Measurements from ENCODE around the gene LAMA2.

DNA sequence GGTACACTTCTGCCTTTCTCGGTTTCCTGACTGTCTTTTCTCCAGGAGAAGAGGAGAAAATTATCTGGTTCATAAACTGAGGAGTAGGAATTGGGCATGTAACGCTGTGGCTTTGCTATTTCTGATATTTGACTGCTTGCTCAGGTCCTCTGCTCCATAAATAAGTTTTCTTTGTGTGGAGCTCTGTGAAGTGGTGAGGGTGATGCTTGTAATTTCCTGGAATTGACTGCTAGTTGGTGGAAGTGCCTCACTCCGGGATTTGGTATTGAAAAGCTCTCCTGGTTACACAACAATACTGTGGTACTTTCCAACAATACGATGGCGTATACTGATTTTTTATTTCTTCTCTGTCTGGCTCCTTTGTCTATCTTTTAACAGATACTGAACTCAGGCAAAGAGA lies 25.1 kb upstream of the LAMA2 start:
- TF ChIP-seq, protein P1, sequence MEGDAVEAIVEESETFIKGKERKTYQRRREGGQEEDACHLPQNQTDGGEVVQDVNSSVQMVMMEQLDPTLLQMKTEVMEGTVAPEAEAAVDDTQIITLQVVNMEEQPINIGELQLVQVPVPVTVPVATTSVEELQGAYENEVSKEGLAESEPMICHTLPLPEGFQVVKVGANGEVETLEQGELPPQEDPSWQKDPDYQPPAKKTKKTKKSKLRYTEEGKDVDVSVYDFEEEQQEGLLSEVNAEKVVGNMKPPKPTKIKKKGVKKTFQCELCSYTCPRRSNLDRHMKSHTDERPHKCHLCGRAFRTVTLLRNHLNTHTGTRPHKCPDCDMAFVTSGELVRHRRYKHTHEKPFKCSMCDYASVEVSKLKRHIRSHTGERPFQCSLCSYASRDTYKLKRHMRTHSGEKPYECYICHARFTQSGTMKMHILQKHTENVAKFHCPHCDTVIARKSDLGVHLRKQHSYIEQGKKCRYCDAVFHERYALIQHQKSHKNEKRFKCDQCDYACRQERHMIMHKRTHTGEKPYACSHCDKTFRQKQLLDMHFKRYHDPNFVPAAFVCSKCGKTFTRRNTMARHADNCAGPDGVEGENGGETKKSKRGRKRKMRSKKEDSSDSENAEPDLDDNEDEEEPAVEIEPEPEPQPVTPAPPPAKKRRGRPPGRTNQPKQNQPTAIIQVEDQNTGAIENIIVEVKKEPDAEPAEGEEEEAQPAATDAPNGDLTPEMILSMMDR (IDR thresholded peaks at IDR 0.05; ENCODE audit: low read length), result no peak
- TF ChIP-seq EZH2 (optimal IDR thresholded peaks at IDR 0.05; ENCODE audit: low read depth, low read length) (no peak), EZH2phosphoT487 (IDR thresholded peaks at IDR 0.05; ENCODE audit: low read length) (no peak)
